Suprapubic skin (tissue), 4 donors: ENCODE results near the gene ARHGAP35.

ENCODE experiments used
- CTCF ChIP-seq, 2 donors: fragments of 200-600 bp in 1 of 2; fragments of 450-650 bp in 1 of 2; sonication (generic) in 1 of 2; IDR thresholded peaks; one replicate each; pipeline ENCODE4 v1.5.1; 2016 to 2019; ENCODE audit warnings: antibody characterized with exemption in 2 of 2, mild to moderate bottlenecking in 1 of 2, moderate library complexity in 1 of 2
- EP300 ChIP-seq: sonication (generic); formaldehyde crosslinking; IDR thresholded peaks from one replicate; pipeline ENCODE4 v1.6.1; 2017; ENCODE audit warnings: antibody characterized with exemption
- POLR2A ChIP-seq, 2 donors: fragments of 450-650 bp; IDR thresholded peaks; one replicate each; pipeline ENCODE4 v1.6.1; 2017; ENCODE audit warnings: antibody characterized with exemption in 2 of 2, mild to moderate bottlenecking in 2 of 2, moderate library complexity in 2 of 2
- POLR2AphosphoS5 ChIP-seq, 3 donors: sonication (generic); formaldehyde crosslinking; IDR thresholded peaks; one replicate each; pipeline ENCODE4 v1.6.1; 2017; ENCODE audit warnings: antibody characterized with exemption in 3 of 3

- TF ChIP-seq CTCF (IDR thresholded peaks at IDR 0.05) (no peak), POLR2AphosphoS5 (IDR thresholded peaks at IDR 0.05) (no peak), POLR2A (IDR thresholded peaks at IDR 0.05) (no peak), EP300 (no peak)
These were observed 14.8 kb upstream of the ARHGAP35 start for GRCh38 chr19:46845959-46846459.
